HepG2 (cell line): ENCODE results near the gene HDAC8. TPM values are rescaled to one million over a fixed set of nuclear protein-coding genes. Genes with fewer than 3 reads are reported as not detected.
A peak's percentile ranks its signal among the peaks of the same experiment; 100 is the strongest.

ENCODE experiments used
- ATAC-seq: fragments of 200-7000 bp; cut with Tn5 transposase; 3 replicates; pipeline ENCODE4 v1.9.1; 2020; ENCODE audit warnings: mild to moderate bottlenecking, moderate library complexity
- BruUV-seq: library from RNA; stranded (reverse); fragments of 400-500 nt; replicated peaks from 2 replicates; lab custom pipeline; 2021; lab: Mats Ljungman, UMichigan
- CTCF ChIA-PET: fragments of 300-600 bp; formaldehyde crosslinking; extraction: SDS; loops from one replicate; lab custom pipeline; 2021; ENCODE audit warnings: low total read pairs, inconsistent platforms, low intra/inter-chr PET ratio; lab: Yijun Ruan, JAX
- POLR2A ChIA-PET: fragments of 350-600 bp; sonication (Branson Sonifier 250); formaldehyde crosslinking; loops from one replicate; lab custom pipeline; 2020; ENCODE audit warnings: antibody characterized with exemption, inconsistent platforms; lab: Yijun Ruan, JAX
- DNase-seq: peaks from one replicate; pipeline ENCODE4 v3.0.0-alpha.2; 2015; ENCODE audit warnings: low spot score
- FAIRE-seq: peaks from 3 replicates; lab custom pipeline; 2011; peaks lifted over from hg19 to GRCh38; lab: Jason Lieb, UNC
- H2AFZ ChIP-seq: one replicate; pipeline ENCODE4 v1.6.1; 2011; ENCODE audit warnings: low read length, inconsistent platforms
- H3K27ac ChIP-seq: fragments of 300-600 bp; 3 replicates; pipeline ENCODE4 v1.8.0; 2011; ENCODE audit warnings: mixed run types, mild to moderate bottlenecking, mixed read lengths, low read length, inconsistent platforms; ENCODE audit not compliant: insufficient read depth; ENCODE audit errors: extremely low read length
- H3K27me3 ChIP-seq, 2 experiments: fragments of 200-600 bp in 1 of 2; 2 replicates in 1 of 2; 3 replicates in 1 of 2; pipeline versions ENCODE4 v1.6.0 to v1.8.0; 2011; ENCODE audit warnings: low read length in 2 of 2, mild to moderate bottlenecking in 2 of 2, moderate library complexity in 2 of 2, inconsistent platforms in 1 of 2; ENCODE audit not compliant: insufficient read depth in 2 of 2, control insufficient read depth in 1 of 2
- H3K36me3 ChIP-seq, 2 experiments: fragments of 200-600 bp in 1 of 2; replicated peaks in 1 of 2; 2 replicates in 1 of 2; 3 replicates in 1 of 2; pipeline versions ENCODE4 v1.5.1 to v1.8.0; 2011; ENCODE audit warnings: low read length in 2 of 2, inconsistent platforms in 1 of 2; ENCODE audit not compliant: insufficient read depth in 2 of 2, control insufficient read depth in 1 of 2
- H3K4me1 ChIP-seq: 2 replicates; pipeline ENCODE4 v1.5.1; 2012; ENCODE audit warnings: low read length, inconsistent platforms; ENCODE audit not compliant: insufficient read depth
- H3K4me2 ChIP-seq: 2 replicates; pipeline ENCODE4 v1.6.0; 2011; ENCODE audit warnings: low read depth, low read length, inconsistent platforms
- H3K4me3 ChIP-seq, 3 experiments: fragments of 200-600 bp in 1 of 3; sonication (generic), shearing (Covaris generic) in 1 of 3; replicated peaks in 1 of 3; 2 replicates each; pipeline ENCODE4 v1.5.1; 2011 to 2016; ENCODE audit warnings: low read length in 3 of 3, inconsistent platforms in 2 of 3, low read depth in 2 of 3, mild to moderate bottlenecking in 2 of 3, control low read depth in 1 of 3, mixed read lengths in 1 of 3; ENCODE audit not compliant: insufficient read depth in 1 of 3
- H3K79me2 ChIP-seq: one replicate; pipeline ENCODE4 v1.6.1; 2011; ENCODE audit warnings: low read length, inconsistent platforms; ENCODE audit not compliant: insufficient read depth
- H3K9ac ChIP-seq: 2 replicates; pipeline ENCODE4 v1.6.0; 2011; ENCODE audit warnings: mild to moderate bottlenecking, low read depth, low read length, inconsistent platforms; ENCODE audit not compliant: insufficient read depth
- H3K9me3 ChIP-seq: 2 replicates; pipeline ENCODE4 v1.5.1; 2012; ENCODE audit warnings: mild to moderate bottlenecking, low read length
- H4K20me1 ChIP-seq: 2 replicates; pipeline ENCODE4 v1.6.0; 2011; ENCODE audit warnings: inconsistent platforms, mild to moderate bottlenecking, low read length, moderate library complexity; ENCODE audit not compliant: insufficient read depth
- GPBP1L1 ChIP-seq: sonication (generic); formaldehyde crosslinking; IDR thresholded peaks from 2 replicates; pipeline ENCODE4 v1.5.0; 2020; ENCODE audit warnings: mild to moderate bottlenecking, missing genetic modification reagents
- HNRNPL ChIP-seq: fragments of 200-400 bp; formaldehyde crosslinking; IDR thresholded peaks from 2 replicates; pipeline ENCODE4 v1.6.1; 2017; ENCODE audit warnings: mild to moderate bottlenecking, low read depth, low read length
- JARID2 ChIP-seq: sonication (generic); formaldehyde crosslinking; IDR thresholded peaks from 2 replicates; pipeline ENCODE4 v1.8.1; 2023; ENCODE audit warnings: missing genetic modification reagents, inconsistent platforms; ENCODE audit not compliant: insufficient replicate concordance
- MED1 ChIP-seq: sonication (generic); formaldehyde crosslinking; IDR thresholded peaks from 2 replicates; pipeline ENCODE4 v1.4.0; 2020; ENCODE audit warnings: missing genetic modification reagents
- MTF2 ChIP-seq: sonication (generic); formaldehyde crosslinking; IDR thresholded peaks from 2 replicates; pipeline ENCODE4 v1.5.0; 2020; ENCODE audit warnings: missing genetic modification reagents, borderline replicate concordance
- PCBP1 ChIP-seq: fragments of 200-400 bp; formaldehyde crosslinking; IDR thresholded peaks from 2 replicates; pipeline ENCODE4 v1.6.1; 2017; ENCODE audit warnings: mild to moderate bottlenecking, low read depth, low read length, borderline replicate concordance
- ZNF207 ChIP-seq: fragments of 450-650 bp; IDR thresholded peaks from 2 replicates; pipeline ENCODE4 v1.6.1; 2016; ENCODE audit warnings: antibody characterized with exemption, borderline replicate concordance
- ZNF446 ChIP-seq: sonication (generic); formaldehyde crosslinking; IDR thresholded peaks from 2 replicates; pipeline ENCODE4 v1.5.0; 2020; ENCODE audit warnings: mild to moderate bottlenecking, missing genetic modification reagents
- ZNF496 ChIP-seq: sonication (generic); formaldehyde crosslinking; IDR thresholded peaks from 2 replicates; pipeline ENCODE4 v1.8.1; 2023; ENCODE audit warnings: mild to moderate bottlenecking, moderate library complexity, missing genetic modification reagents; ENCODE audit not compliant: insufficient replicate concordance
- ZNF580 ChIP-seq: IDR thresholded peaks from 2 replicates; pipeline ENCODE4 v1.6.1; 2016; ENCODE audit warnings: low read depth, borderline replicate concordance
- ZNF652 ChIP-seq: IDR thresholded peaks from 2 replicates; pipeline ENCODE4 v1.6.1; 2016; ENCODE audit warnings: low read depth, borderline replicate concordance
- ZNF777 ChIP-seq: sonication (generic); formaldehyde crosslinking; IDR thresholded peaks from 2 replicates; pipeline ENCODE4 v1.4.0; 2020; ENCODE audit warnings: missing genetic modification reagents
- WGBS: methylation state at CpG from one replicate; pipeline ENCODE4 v1.1.6; 2017; ENCODE audit warnings: low lambda C conversion rate; 5-methylcytosine and 5-hydroxymethylcytosine counted together
- in situ Hi-C: cut with HindIII; loops from 2 replicates; pipeline ENCODE4 v1.10.0; 2017; ENCODE audit warnings: low pct_unique_long_range_greater_than_20kb; ENCODE audit not compliant: extremely low pct_ligation_motif_present
- intact Hi-C: fragments of 100-400 bp; cut with micrococcal nuclease; formaldehyde crosslinking; loops from one replicate; pipeline ENCODE4 v1.10.0; 2022; ENCODE audit not compliant: unreplicated experiment
- polyA plus RNA-seq, 8 experiments: library from polyadenylated mRNA; depleted of rRNA in 3 of 8; stranded (reverse) in 7 of 8; unstranded in 1 of 8; fragments of >200 nt; fragmentation: Illumina TruSeq in 4 of 8; extraction: Trizol in 4 of 8; gene quantifications; 2 replicates each; pipeline versions ENCODE4 v1.2.1 to v1.2.3, GENCODE V29; 2011 to 2016; ENCODE audit warnings: low read depth in 4 of 8, missing spikeins in 1 of 8, mixed read lengths in 1 of 8; ENCODE audit not compliant: insufficient read depth in 1 of 8
- total RNA-seq, 5 experiments: library from RNA; depleted of rRNA; stranded (reverse); fragments of >200 nt; fragmentation: Illumina TruSeq; extraction: Trizol; gene quantifications; 2 replicates each; pipeline ENCODE4 v1.2.3, GENCODE V29; 2016; ENCODE audit warnings: low read depth in 1 of 5

The HDAC8 gene
- total and polyA plus RNA-seq, 2 of the 13 experiments (the other 11 are each of a cell fraction or from before 2014, with no cell fraction given) = 13.7 to 28.6 TPM

GRCh38 chrX:72306085-72306801 lies 266.4 kb downstream of the HDAC8 start:
- H3K4me3 ChIP-seq = peak overlapping the region in 2 of 3 experiments; percentile 43 to 60; a peak in 4 of 6 replicates
- ChIA-PET CTCF (no interaction called here), POLR2A (no interaction called here)
- H2AFZ ChIP-seq = no peak overlapping the region
- no peak for DNase-seq
- no CpG with 5 or more reads among the region's 92 CpGs for WGBS
- intact Hi-C loops (no loop called here), in situ Hi-C loops (loop anchor here (10.0 kb wide), 1 partner anchor 239 kb away; no protein-coding TSS in a partner anchor)
- TF ChIP-seq ZNF777 (no peak), ZNF652 (no peak), ZNF446 (CRISPR knock-in tag) (no peak), ZNF207 (no peak), HNRNPL (no peak)
- peak; percentile 20 for ATAC-seq
- H3K27me3 ChIP-seq = peaks cover 6 to 55% of the 10 kb centered on the region in 2 experiments; a peak in 4 of 5 replicates
- no TSS peak for BruUV-seq
- H3K36me3 ChIP-seq = no peaks in the 10 kb centered on the region
- H3K9ac ChIP-seq = no peak overlapping the region
- H4K20me1 ChIP-seq = no peaks in the 10 kb centered on the region
- no peak overlapping the region for H3K27ac ChIP-seq
- H3K4me2 ChIP-seq = peak overlapping the region; percentile 72
- peaks cover 30% of the 10 kb centered on the region for H3K4me1 ChIP-seq
- FAIRE-seq = no peak
- H3K9me3 ChIP-seq = no peaks in the 10 kb centered on the region
- H3K79me2 ChIP-seq = no peaks in the 10 kb centered on the region

DNA sequence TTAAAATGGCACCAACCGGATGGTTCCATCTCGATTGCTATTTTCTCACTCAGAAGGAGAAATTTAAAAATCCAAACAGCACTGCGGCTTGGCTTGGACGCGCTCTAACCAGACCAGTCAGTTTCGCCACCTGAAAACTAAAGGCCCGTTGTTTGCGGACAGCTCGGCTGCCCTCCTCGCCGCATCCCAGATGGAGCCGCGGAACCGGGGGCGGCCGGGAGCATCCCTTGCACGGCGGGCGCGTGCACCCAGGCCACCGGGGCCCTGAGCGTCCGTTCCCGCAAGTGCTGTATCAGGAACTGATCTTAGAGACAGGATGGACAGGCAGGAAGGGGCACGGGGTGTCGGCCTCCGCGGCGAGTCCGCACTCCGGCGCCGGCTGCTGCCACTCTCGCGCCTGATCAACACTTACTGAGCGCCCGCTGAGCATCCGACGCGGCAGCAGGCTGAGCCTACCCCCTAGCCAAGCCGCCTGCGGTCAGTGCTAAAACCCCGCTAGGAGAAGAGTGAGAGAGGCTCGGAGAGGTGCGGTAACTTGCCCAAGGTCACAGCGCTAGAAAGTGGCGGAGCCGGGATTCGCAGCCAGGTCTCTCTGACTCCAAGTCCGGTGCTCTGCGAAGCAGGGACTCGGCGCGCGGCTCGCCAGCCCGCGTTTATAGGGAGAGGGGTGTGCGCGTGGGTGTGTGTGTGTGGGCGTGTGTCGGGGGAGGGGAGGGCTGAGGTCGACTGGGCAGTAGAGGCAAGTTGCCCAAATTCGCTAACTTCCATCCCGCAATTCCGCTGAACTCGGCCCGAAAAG lies 267.2 kb downstream of the HDAC8 start, which contains the start of gene CITED1:
Gene CITED1, minus strand, starts transcription at position 629 of the 799 bp plus-strand sequence. CDS start 3,045 bp downstream, outside the sequence.
- intact Hi-C loops (no loop called here), in situ Hi-C loops (loop anchor here (10.0 kb wide), 1 partner anchor 239 kb away; no protein-coding TSS in a partner anchor)
- Histone ChIP-seq H4K20me1 (no peaks in the 10 kb centered on the region), H3K4me3 (peak within 1 kb of the TSS; percentile 43 to 60 (median 49); a peak in 5 of 6 replicates), H3K4me1 (peaks cover 30% of the 10 kb centered on the region), H3K79me2 (no peaks in the 10 kb centered on the region), H3K27me3 (peaks cover 6 to 62% of the 10 kb centered on the region in 2 experiments; a peak in 4 of 5 replicates), H2AFZ (no peak within 1 kb of the TSS), H3K9ac (no peak within 1 kb of the TSS), H3K4me2 (peak within 1 kb of the TSS; percentile 72), H3K36me3 (no peaks in the 10 kb centered on the region), H3K27ac (no peak within 1 kb of the TSS), H3K9me3 (no peaks in the 10 kb centered on the region)
- 0% methylated on average over 4 of the region's 68 CpGs for WGBS
- peak; percentile 39 for ATAC-seq
- DNase-seq = no peak
- no TSS peak for BruUV-seq
- no peak for FAIRE-seq
- CTCF ChIA-PET = no interaction called here
- POLR2A ChIA-PET = no interaction called here
- TF ChIP-seq JARID2 = no peak
- TF ChIP-seq GPBP1L1 = no peak
- TF ChIP-seq MTF2 (CRISPR knock-in tag) = peak; percentile 38; the same call in 1 of the 2 replicates
- TF ChIP-seq PCBP1 = 0 out of 2 replicates have a peak, but pooled peaks have one; percentile 24
- TF ChIP-seq MED1 = no peak
- no peak for TF ChIP-seq ZNF580 (CRISPR knock-in tag)
- TF ChIP-seq ZNF496 (CRISPR knock-in tag) = no peak
